GM13977 (cell line): ENCODE measurements around the gene ZFHX3.

Experiments
- DNase-seq: peaks from one replicate; pipeline ENCODE4 v3.0.0; 2012; ENCODE audit warnings: low spot score
- CTCF ChIP-seq: IDR thresholded peaks from 2 replicates; pipeline ENCODE4 v1.5.1; 2012; ENCODE audit warnings: mild to moderate bottlenecking, control low read depth; ENCODE audit not compliant: insufficient read depth; ENCODE audit errors: extremely low read depth, missing control alignments
- in situ Hi-C: fragments of 300-500 bp; cut with MboI; formaldehyde crosslinking; loops from one replicate; pipeline ENCODE4 v1.12.0; 2022; ENCODE audit warnings: low sequenced_read_pairs, low pct_unique_long_range_greater_than_20kb, mixed read lengths, inconsistent platforms; ENCODE audit not compliant: unreplicated experiment

ZFHX3 gene

GRCh38 chr16:73052576-73052975 is 4.6 kb upstream of the ZFHX3 start:
- in situ Hi-C loops, result no loop called here
- TF ChIP-seq CTCF, result no peak
- no peak for DNase-seq

- no peak for TF ChIP-seq CTCF
- in situ Hi-C loops, result no loop called here
- no peak for DNase-seq
Observed at GRCh38 chr16:73051961-73052360, 4.0 kb upstream of the ZFHX3 start.

- in situ Hi-C loops, result no loop called here
- no peak for TF ChIP-seq CTCF
- DNase-seq, result no peak
Observed at GRCh38 chr16:73051226-73051625, 3.3 kb upstream of the ZFHX3 start.

- in situ Hi-C loops, result no loop called here
- no peak for DNase-seq
- TF ChIP-seq CTCF, result no peak
Observed at GRCh38 chr16:73050201-73051099, 2.5 kb upstream of the ZFHX3 start.

GRCh38 chr16:73049511-73049910 is 1.6 kb upstream of the ZFHX3 start:
- in situ Hi-C loops, result no loop called here
- TF ChIP-seq CTCF, result no peak
- no peak for DNase-seq

- DNase-seq, result no peak
- in situ Hi-C loops, result no loop called here
- TF ChIP-seq CTCF, result no peak
Observed at GRCh38 chr16:73049091-73049490, 1.2 kb upstream of the ZFHX3 start.
